GM12801 (cell line): Measurements from ENCODE around the gene NXN.

Experiments used
- CTCF ChIP-seq: IDR thresholded peaks from one replicate; pipeline ENCODE4 v1.5.1; 2011; ENCODE audit warnings: control low read depth; ENCODE audit not compliant: insufficient read length; ENCODE audit errors: extremely low read depth

The NXN gene

GRCh38 chr17:1019451-1019850 lies 39.9 kb upstream of the NXN start:
- TF ChIP-seq CTCF: no peak

DNA sequence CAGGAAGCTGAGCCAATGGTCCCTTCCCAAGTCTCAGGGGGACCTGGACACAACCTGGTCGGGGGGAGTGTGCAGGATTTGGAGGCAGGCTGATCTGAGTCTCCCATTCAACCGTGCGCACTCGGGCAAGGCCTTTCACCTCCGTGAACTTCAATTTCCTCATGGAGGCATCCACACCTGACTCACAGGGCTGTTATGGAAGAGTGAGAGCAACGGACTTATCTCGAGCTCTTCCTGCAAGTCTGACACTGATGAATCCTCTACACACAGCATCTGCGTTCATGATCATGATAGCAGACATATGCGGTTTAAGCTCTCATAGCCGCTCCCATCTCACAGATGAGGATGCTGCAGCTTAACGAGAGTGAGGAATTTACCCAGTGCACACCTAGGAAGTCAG lies 39.0 kb upstream of the NXN start:
- no peak for TF ChIP-seq CTCF

GRCh38 chr17:1013729-1014090 lies 34.1 kb upstream of the NXN start:
- TF ChIP-seq CTCF: no peak

GRCh38 chr17:1012823-1013728 lies 33.5 kb upstream of the NXN start:
- no peak for TF ChIP-seq CTCF

- TF ChIP-seq CTCF: no peak
Measured at GRCh38 chr17:1011760-1012735, 32.5 kb upstream of the NXN start.

DNA sequence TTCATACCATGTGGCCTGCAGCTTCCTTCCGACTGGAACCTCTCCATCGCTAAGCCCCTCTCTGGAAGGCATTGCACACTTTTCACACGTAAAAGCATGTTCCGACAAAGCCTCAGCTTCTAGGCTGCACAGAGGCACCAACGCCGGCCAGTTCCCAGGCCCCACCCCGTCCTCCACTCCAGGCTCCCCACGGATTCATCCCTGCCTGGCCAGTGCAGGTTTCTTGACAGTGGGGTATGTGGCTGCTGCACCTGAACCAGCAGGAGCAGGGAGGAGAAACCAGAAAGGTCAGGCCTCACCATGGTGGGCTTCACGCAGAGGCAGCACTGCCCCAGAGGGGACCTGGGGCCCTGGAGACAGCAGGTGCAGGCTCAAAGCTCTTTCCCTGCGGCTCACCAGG lies 31.6 kb upstream of the NXN start:
- TF ChIP-seq CTCF: no peak

DNA sequence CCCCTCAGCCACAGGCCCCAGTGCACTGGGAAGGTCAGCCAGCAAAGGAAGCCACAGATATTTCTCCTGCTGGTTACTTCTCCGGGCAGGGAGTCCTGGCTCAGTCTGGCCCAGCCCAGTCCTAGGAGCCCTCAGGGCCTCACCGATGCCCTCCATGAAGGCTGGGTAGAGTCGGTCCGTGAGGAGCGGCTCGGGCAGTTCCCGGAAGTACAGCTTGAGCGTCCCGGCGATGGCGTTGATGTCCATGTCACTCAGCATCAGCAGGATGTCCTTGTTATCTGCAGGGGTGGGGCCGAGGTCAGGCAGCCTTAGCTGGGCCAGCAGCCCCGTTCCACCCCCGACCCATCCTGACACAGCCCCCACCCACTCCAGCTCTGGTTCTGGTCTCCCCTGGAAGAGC lies 31.0 kb upstream of the NXN start:
- no peak for TF ChIP-seq CTCF
